OCI-LY3 (cell line): ENCODE data around the gene NCKAP1.
A peak's percentile ranks its signal among the peaks of the same experiment; 100 is the strongest.

Experiments used
- H2AFZ ChIP-seq: fragments of 200-600, 300-600 bp; shearing (Covaris generic); 2 replicates; pipeline ENCODE4 v1.6.0; 2014; ENCODE audit warnings: antibody characterized with exemption, low read depth, low read length
- H3K27ac ChIP-seq: fragments of 200-600, 300-600 bp; sonication (generic); 2 replicates; pipeline ENCODE4 v1.5.1; 2014; ENCODE audit warnings: mild to moderate bottlenecking, low read length, moderate library complexity, mixed read lengths
- H3K27me3 ChIP-seq: fragments of 200-600, 300-600 bp; sonication (generic); 2 replicates; pipeline ENCODE4 v1.6.1; 2014; ENCODE audit warnings: low read depth, low read length, mixed read lengths
- H3K36me3 ChIP-seq: fragments of 200-600, 300-600 bp; sonication (generic); replicated peaks from 2 replicates; pipeline ENCODE3; 2014; ENCODE audit warnings: low read depth, low read length, mixed read lengths
- H3K4me1 ChIP-seq: fragments of 300-600, 200-600 bp; sonication (generic); 2 replicates; pipeline ENCODE4 v1.6.1; 2014; ENCODE audit warnings: low read length, mixed read lengths
- H3K4me2 ChIP-seq: fragments of 200-600, 300-600 bp; sonication (generic); 2 replicates; pipeline ENCODE4 v1.6.1; 2014; ENCODE audit warnings: low read length, mixed read lengths
- H3K4me3 ChIP-seq: fragments of 300-600, 200-600 bp; sonication (generic); 2 replicates; pipeline ENCODE4 v1.5.1; 2014; ENCODE audit warnings: antibody characterized with exemption, mild to moderate bottlenecking, low read length, moderate library complexity
- H3K79me2 ChIP-seq: fragments of 300-600, 200-600 bp; shearing (Covaris generic); 2 replicates; pipeline ENCODE4 v1.6.1; 2014; ENCODE audit warnings: mild to moderate bottlenecking, low read length, mixed read lengths
- H3K9ac ChIP-seq: fragments of 300-600, 200-600 bp; shearing (Covaris generic); 2 replicates; pipeline ENCODE4 v1.6.0; 2014; ENCODE audit warnings: mild to moderate bottlenecking, low read length, moderate library complexity
- H3K9me3 ChIP-seq: fragments of 200-600, 300-600 bp; shearing (Covaris generic); 2 replicates; pipeline ENCODE4 v1.6.1; 2014; ENCODE audit warnings: low read length, mixed read lengths; ENCODE audit not compliant: insufficient read depth
- H4K20me1 ChIP-seq: fragments of 200-600, 300-600 bp; sonication (generic); 2 replicates; pipeline ENCODE4 v1.6.1; 2016; ENCODE audit warnings: low read length, mixed read lengths; ENCODE audit not compliant: insufficient read depth
- EZH2phosphoT487 ChIP-seq: fragments of 200-600 bp; shearing (Covaris generic); IDR thresholded peaks from 2 replicates; pipeline ENCODE4 v1.6.1; 2018; ENCODE audit warnings: antibody characterized with exemption, mixed run types, low read depth
- TF ChIP-seq, protein P1 (sequence below): fragments of 200-600, 300-600 bp; sonication (generic); IDR thresholded peaks from 2 replicates; pipeline ENCODE4 v1.5.1; 2014; ENCODE audit warnings: antibody characterized with exemption, low read length, low read depth

Gene NCKAP1

DNA sequence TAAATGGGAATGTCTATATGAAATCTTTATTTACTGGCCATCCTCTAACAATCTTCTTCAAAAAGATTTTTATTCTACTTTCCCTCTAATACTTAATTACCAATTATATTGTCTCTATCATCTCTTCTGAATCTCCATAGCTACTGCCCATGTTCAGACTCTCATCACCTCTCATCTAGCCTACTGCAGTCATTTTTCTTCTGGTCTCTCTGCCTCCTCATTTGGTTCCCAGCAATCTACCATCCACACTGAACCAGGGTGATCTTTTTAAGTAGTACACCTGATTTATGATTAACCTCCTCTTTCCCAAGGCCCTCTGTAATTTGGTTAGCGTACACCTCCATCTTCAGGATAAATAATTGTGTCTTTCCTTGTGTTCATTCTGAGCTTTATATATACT, 57.6 kb downstream of the NCKAP1 start:
- no peaks in the 10 kb centered on the region for H3K9me3 ChIP-seq
- no peak overlapping the region for H3K4me2 ChIP-seq
- H2AFZ ChIP-seq = no peak overlapping the region
- H3K27ac ChIP-seq = no peak overlapping the region
- no peaks in the 10 kb centered on the region for H4K20me1 ChIP-seq
- no peak overlapping the region for H3K9ac ChIP-seq
- H3K79me2 ChIP-seq = no peaks in the 10 kb centered on the region
- H3K4me1 ChIP-seq = no peaks in the 10 kb centered on the region
- no peak overlapping the region for H3K4me3 ChIP-seq
- peaks cover 18% of the 10 kb centered on the region for H3K27me3 ChIP-seq
- TF ChIP-seq, protein P1, sequence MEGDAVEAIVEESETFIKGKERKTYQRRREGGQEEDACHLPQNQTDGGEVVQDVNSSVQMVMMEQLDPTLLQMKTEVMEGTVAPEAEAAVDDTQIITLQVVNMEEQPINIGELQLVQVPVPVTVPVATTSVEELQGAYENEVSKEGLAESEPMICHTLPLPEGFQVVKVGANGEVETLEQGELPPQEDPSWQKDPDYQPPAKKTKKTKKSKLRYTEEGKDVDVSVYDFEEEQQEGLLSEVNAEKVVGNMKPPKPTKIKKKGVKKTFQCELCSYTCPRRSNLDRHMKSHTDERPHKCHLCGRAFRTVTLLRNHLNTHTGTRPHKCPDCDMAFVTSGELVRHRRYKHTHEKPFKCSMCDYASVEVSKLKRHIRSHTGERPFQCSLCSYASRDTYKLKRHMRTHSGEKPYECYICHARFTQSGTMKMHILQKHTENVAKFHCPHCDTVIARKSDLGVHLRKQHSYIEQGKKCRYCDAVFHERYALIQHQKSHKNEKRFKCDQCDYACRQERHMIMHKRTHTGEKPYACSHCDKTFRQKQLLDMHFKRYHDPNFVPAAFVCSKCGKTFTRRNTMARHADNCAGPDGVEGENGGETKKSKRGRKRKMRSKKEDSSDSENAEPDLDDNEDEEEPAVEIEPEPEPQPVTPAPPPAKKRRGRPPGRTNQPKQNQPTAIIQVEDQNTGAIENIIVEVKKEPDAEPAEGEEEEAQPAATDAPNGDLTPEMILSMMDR = no peak
- TF ChIP-seq EZH2phosphoT487 = no peak
- no peaks in the 10 kb centered on the region for H3K36me3 ChIP-seq

GRCh38 chr2:182980115-182980514, 58.1 kb downstream of the NCKAP1 start:
- Histone ChIP-seq H3K36me3 (no peaks in the 10 kb centered on the region), H3K4me2 (no peak overlapping the region), H3K9ac (no peak overlapping the region), H3K4me3 (no peak overlapping the region), H2AFZ (no peak overlapping the region), H3K9me3 (no peaks in the 10 kb centered on the region), H3K27ac (no peak overlapping the region), H3K4me1 (no peaks in the 10 kb centered on the region), H3K27me3 (peaks cover 18% of the 10 kb centered on the region), H4K20me1 (no peaks in the 10 kb centered on the region), H3K79me2 (no peaks in the 10 kb centered on the region)
- TF ChIP-seq, protein P1 = peak; percentile 68
- TF ChIP-seq EZH2phosphoT487 = no peak

GRCh38 chr2:182977463-182977862, 60.8 kb downstream of the NCKAP1 start:
- H2AFZ ChIP-seq = no peak overlapping the region
- no peaks in the 10 kb centered on the region for H3K36me3 ChIP-seq
- no peak overlapping the region for H3K4me3 ChIP-seq
- TF ChIP-seq, protein P1 = no peak
- TF ChIP-seq EZH2phosphoT487 = no peak
- no peaks in the 10 kb centered on the region for H3K79me2 ChIP-seq
- H3K27me3 ChIP-seq = peaks cover 19% of the 10 kb centered on the region
- no peak overlapping the region for H3K9ac ChIP-seq
- no peaks in the 10 kb centered on the region for H3K9me3 ChIP-seq
- H4K20me1 ChIP-seq = no peaks in the 10 kb centered on the region
- no peaks in the 10 kb centered on the region for H3K4me1 ChIP-seq
- H3K27ac ChIP-seq = no peak overlapping the region
- no peak overlapping the region for H3K4me2 ChIP-seq

DNA sequence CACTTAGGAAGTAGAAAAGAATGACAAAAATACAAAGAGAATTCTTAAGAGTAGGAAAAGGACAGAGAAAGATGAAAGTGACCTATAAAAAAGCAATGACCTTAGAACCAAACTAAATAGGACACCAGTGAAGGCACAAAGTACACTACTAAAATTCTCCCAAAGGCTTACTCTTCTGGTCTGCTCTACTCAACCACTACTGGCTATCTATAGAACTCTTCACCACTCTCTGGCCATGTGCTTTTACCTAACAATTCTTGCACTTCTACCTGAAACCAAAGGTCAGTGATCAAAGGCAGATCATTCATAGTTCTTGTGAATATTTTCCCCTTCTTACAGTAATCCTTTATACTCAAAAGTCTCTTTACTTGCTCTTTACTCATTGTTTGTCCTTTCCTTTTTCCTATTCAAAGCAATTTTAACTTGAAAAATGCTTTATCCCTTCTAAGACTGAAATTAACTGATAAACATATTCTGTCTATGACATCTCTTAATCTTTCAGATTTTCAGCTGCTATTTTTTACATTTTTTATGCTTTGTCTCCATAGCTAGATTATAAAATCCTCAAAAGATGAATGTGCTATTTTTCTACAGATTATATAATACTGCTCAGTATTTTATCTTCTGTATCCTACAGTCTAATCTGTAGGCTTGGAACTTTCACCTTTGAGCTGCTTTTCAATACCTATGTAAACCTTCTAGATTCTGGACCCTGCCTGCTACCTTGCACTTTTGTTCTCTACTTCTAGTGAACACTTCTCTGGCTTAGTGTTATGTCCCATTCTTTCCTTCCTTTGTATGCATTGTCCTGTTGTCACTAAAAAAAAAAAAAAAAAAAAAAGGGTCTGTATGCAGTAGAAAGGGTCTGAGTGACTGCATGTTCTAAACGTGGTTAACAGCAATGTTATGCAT, 64.6 kb downstream of the NCKAP1 start:
- TF ChIP-seq, protein P1 = no peak
- no peak for TF ChIP-seq EZH2phosphoT487
- Histone ChIP-seq H3K9ac (no peak overlapping the region), H3K27ac (no peak overlapping the region), H3K4me3 (no peak overlapping the region), H4K20me1 (no peaks in the 10 kb centered on the region), H3K4me2 (no peak overlapping the region), H3K36me3 (no peaks in the 10 kb centered on the region), H3K27me3 (peaks cover 12% of the 10 kb centered on the region), H2AFZ (no peak overlapping the region), H3K4me1 (no peaks in the 10 kb centered on the region), H3K9me3 (no peaks in the 10 kb centered on the region), H3K79me2 (no peaks in the 10 kb centered on the region)
